GM13976 (cell line): ENCODE measurements around the gene DMXL1.
A peak's percentile ranks its signal among the peaks of the same experiment; 100 is the strongest.
"Not testable (repeated sequence)": the region's sequence is repeated elsewhere in the genome, so short reads cannot be mapped to it uniquely, and the experiment has no call there.

Source experiments
- DNase-seq: peaks from one replicate; pipeline ENCODE4 v3.0.0; 2012; ENCODE audit warnings: low spot score
- in situ Hi-C: fragments of 300-500 bp; cut with MboI; formaldehyde crosslinking; loops from one replicate; pipeline ENCODE4 v1.12.0; 2022; ENCODE audit warnings: low sequenced_read_pairs, mixed read lengths, inconsistent platforms; ENCODE audit not compliant: unreplicated experiment
- TF ChIP-seq, protein P1 (sequence below): IDR thresholded peaks from 2 replicates; pipeline ENCODE4 v1.5.1; 2012; ENCODE audit warnings: borderline replicate concordance, mild to moderate bottlenecking; ENCODE audit not compliant: insufficient read depth; ENCODE audit errors: extremely low read depth, missing control alignments, control extremely low read depth

The DMXL1 gene

DNA sequence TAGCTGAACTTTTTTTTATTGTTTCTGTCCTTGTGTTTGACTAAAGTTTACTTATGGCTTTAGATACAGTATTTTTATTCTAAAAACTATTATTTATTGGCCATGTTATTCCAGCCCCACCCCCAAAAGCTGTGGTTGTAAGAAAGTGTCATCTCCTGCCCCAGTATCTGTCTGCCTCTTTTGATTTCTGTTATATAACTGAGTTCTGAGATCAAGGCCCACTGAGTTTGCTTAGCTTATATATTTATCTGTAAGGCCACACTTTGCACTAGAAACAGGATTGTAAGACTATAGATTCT, 168.2 kb downstream of the DMXL1 start:
- TF ChIP-seq, protein P1, sequence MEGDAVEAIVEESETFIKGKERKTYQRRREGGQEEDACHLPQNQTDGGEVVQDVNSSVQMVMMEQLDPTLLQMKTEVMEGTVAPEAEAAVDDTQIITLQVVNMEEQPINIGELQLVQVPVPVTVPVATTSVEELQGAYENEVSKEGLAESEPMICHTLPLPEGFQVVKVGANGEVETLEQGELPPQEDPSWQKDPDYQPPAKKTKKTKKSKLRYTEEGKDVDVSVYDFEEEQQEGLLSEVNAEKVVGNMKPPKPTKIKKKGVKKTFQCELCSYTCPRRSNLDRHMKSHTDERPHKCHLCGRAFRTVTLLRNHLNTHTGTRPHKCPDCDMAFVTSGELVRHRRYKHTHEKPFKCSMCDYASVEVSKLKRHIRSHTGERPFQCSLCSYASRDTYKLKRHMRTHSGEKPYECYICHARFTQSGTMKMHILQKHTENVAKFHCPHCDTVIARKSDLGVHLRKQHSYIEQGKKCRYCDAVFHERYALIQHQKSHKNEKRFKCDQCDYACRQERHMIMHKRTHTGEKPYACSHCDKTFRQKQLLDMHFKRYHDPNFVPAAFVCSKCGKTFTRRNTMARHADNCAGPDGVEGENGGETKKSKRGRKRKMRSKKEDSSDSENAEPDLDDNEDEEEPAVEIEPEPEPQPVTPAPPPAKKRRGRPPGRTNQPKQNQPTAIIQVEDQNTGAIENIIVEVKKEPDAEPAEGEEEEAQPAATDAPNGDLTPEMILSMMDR: no peak
- in situ Hi-C loops: no loop called here
- no peak for DNase-seq

DNA sequence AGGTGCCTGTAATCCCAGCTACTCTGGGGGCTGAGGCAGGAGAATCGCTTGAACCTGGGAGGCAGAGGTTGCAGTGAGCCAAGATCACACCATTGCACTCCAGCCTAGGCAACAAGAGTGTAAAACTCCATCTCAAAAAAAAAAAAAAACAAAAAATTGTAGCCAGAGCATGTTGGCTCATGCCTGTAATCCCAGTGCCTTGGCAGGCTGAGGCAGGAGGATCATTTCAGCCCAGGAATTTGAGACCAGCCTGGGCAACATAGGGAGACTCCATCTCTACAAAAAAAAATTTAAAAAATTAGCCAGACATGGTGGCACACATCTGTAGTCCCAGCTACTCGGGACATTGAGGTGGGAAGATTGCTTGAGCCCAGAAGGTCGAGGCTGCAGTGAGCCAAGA, 168.9 kb downstream of the DMXL1 start:
- DNase-seq, in situ Hi-C loops: not testable (repeated sequence)

DNA sequence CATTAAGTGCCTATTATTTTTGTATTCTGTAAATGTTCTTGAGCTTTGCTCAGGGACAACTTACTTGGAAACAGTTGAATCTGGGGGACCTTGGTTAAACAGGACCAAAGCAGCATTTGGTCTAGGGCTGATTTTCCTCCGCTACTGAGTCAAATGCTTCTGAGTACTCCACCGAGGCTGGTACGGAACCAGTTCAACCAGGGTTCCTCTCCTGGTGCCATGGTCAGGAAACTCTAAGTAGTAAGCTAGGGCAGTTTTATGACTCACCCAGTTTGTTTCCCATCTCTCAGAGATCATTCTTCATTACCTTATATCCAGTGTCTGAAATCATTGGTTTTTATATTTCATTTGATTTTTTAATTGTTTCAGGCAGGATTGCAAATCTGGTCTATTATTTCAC, 173.0 kb downstream of the DMXL1 start:
- TF ChIP-seq, protein P1: no peak
- in situ Hi-C loops: no loop called here
- no peak for DNase-seq

DNA sequence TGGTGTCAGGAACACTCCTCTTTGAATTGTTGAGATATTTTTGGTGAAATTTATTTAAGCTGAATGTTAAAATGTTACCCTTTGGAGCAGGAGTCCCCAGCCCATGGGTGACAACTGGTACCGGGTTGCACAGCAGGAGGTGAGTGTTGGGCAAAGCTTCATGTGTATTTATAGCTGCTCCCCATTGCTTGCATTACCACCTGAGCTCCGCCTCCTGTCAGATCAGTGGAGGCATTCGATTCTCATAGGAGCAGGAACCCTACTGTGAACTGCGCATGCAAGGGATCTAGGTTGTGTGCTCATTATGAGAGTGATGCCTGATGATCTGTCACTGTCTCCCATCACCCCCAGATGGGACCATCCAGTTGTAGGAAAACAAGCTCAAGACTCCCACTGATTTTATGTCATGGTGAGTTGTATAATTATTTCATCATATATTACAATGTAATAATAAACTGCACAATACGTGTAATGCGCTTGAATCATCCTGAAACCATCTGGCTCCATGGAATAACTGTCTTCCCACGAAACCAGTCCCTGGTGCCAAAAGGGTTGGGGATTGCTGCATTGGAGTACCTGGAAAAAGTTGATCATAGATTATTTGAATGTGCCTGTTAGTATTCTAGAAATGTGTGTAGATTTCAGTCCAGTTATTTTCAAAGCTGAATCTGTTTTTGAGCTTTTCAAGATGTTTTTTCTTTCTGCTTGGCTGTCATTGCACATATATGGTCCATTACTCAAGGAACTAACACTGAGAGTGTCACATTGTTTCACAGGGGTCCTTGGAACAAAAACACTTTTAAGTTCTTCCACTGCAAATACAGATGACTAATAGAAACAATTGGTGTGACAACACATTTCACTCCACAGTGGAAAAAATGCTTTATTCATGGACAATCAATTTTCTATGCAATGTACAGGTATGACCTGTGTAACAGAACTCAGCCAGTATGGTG, 180.3 kb downstream of the DMXL1 start:
- DNase-seq: no peak
- in situ Hi-C loops: no loop called here
- TF ChIP-seq, protein P1: no peak

DNA sequence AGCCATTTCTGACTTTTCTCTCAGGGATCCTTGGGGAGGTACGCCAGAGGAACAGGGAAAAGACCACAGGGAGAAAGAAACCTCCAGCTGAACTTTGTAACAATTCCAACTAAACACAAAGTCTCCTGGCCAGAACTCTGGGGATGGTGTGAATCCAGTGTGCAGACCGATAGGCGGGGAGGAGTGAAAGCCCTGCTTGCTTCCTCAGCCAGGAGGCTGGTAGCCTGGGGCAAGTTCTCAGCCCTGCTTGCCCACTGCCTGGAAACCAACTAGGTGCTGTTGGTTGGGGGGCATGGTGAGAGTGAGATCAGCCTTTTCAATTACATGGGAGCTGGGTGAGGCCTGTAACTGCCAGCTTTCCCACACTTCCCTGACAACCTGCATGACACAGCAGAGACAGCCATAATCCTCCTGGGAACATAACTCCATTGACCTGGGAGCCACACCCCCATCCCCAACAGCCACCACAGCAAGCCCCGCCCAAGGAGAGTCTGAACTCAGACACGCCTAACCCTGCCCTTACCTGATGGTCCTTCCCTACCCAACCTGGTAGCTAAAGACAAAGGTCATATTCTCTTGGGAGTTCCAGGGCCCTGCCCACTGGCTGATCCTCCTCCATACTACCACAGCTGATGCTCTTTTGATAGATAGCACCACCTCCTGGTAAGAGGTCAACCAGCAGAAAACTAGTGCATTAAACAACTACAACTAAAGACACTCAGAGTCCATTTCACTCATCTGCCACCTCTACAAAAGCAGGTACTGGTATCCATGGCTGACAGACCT, 184.9 kb downstream of the DMXL1 start:
- in situ Hi-C loops: no loop called here
- TF ChIP-seq, protein P1: no peak
- peak; percentile 17 for DNase-seq

DNA sequence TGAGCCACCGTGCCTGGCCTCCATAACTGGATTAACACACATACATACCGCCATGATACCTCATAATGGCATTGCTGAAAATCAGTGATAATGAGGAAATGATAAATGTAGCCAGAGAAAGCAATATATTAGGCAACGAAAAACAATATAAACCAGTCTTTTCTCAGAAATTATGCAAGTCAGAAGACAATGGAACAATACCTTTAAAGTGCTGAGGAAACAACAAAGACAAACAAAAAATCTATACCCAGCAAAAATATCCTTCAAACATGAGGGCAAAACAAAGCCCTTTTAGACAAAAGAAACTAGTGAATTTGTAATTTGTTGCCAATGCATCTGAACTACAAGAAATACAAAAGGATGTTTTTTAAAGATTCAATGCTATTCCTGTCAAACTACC, 186.7 kb downstream of the DMXL1 start:
- in situ Hi-C loops: no loop called here
- TF ChIP-seq, protein P1: no peak
- no peak for DNase-seq

DNA sequence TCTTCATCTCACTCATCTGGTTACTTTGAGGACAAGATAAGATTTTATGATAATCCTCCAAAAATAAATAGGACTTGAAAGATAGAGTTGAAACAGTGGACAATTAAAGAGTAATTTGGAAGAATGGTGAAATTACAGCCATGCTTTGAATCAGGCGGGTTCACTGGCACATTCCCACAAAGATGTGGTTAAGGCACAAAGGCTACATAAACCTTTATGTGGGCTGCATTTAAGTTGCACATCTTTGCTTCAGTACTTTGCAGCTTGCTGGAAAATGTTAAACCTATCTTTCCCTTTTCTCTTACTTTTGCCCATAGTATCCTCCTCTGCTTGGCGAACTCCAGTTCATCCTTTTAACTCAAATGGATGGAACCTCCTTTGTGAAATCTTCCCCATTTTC, 192.8 kb downstream of the DMXL1 start:
- DNase-seq: no peak
- in situ Hi-C loops: no loop called here
- TF ChIP-seq, protein P1: no peak
